ENCODE results near the gene KDM8. TPM values are rescaled to one million over a fixed set of nuclear protein-coding genes. Genes with fewer than 3 reads are reported as not detected.
A peak's percentile ranks its signal among the peaks of the same experiment; 100 is the strongest.
"Not testable (repeated sequence)": the region's sequence is repeated elsewhere in the genome, so short reads cannot be mapped to it uniquely, and the experiment has no call there.

Gene KDM8
- total RNA-seq, 2 donors from 2014 or later = 5.2 to 7.1 TPM

GRCh38 chr16:27256861-27257260 lies 53.5 kb downstream of the KDM8 start:
- Histone ChIP-seq H3K27ac (no peak overlapping the region), H3K4me3 (no peak overlapping the region), H3K4me1 (no peaks in the 10 kb centered on the region), H3K36me3 (no peaks in the 10 kb centered on the region), H3K27me3 (no peaks in the 10 kb centered on the region), H3K9me3 (no peaks in the 10 kb centered on the region), H3K9ac (ENCODE audit: low read depth in 2 of 2, low read length in 2 of 2) (no peak overlapping the region)
- no peak for TF ChIP-seq CTCF (IDR thresholded peaks at IDR 0.05)
- DNase-seq = no peak
- intact Hi-C loops (cut with DNase I) = no loop called here

DNA sequence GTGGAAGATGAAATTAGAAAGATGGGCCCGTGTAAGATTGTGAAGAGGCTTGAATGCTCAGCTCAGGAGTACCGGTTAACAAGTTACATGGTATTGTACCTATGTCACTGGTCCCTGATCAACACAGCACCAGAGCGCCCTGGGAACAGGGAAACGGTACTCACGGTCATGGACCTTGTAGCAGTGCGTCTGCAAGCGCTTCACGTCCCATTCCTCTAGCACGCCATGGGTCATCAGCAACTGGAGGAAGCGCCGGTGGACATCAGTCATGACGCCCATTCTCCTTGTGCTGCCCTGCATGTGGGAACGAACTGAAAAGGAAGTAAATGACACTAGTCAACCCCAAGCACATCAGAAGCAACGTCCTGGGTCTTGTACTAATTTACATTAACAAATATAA lies 53.9 kb downstream of the KDM8 start:
- DNase-seq = no peak
- Histone ChIP-seq H3K9me3 (no peaks in the 10 kb centered on the region), H3K27me3 (no peaks in the 10 kb centered on the region), H3K36me3 (no peaks in the 10 kb centered on the region), H3K4me3 (no peak overlapping the region), H3K9ac (ENCODE audit: low read depth in 2 of 2, low read length in 2 of 2) (no peak overlapping the region), H3K4me1 (no peaks in the 10 kb centered on the region), H3K27ac (peak overlapping the region; percentile 46)
- intact Hi-C loops (cut with DNase I) = no loop called here
- TF ChIP-seq CTCF (IDR thresholded peaks at IDR 0.05) = no peak

DNA sequence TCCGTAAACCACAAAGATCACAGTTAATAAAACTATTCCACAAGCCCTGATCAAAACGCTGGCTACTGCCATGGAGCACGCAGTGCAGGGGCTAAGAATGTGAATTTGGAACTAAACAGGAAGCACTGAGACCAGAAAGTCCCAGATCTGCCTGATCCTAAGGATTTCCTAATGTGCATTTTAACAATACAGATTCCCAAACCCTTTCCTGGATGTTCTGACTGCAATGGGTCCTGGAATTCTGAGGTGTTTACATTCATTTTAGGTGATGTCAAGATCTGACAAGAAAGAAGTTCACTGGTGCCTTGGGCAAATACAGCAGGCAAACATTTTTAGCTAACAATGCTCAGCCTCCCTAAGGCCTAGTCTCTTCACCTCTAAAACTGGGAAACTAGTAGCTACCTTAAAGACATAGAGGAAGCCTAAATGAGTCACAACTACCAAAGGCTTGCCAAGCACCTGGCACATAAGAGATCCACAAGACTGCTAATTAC lies 55.0 kb downstream of the KDM8 start:
- Histone ChIP-seq H3K27ac (peak overlapping the region; percentile 46), H3K4me3 (no peak overlapping the region), H3K4me1 (no peaks in the 10 kb centered on the region), H3K9ac (ENCODE audit: low read depth in 2 of 2, low read length in 2 of 2) (no peak overlapping the region), H3K27me3 (no peaks in the 10 kb centered on the region), H3K36me3 (no peaks in the 10 kb centered on the region), H3K9me3 (no peaks in the 10 kb centered on the region)
- no peak for TF ChIP-seq CTCF (IDR thresholded peaks at IDR 0.05)
- intact Hi-C loops (cut with DNase I) = no loop called here
- no peak for DNase-seq

DNA sequence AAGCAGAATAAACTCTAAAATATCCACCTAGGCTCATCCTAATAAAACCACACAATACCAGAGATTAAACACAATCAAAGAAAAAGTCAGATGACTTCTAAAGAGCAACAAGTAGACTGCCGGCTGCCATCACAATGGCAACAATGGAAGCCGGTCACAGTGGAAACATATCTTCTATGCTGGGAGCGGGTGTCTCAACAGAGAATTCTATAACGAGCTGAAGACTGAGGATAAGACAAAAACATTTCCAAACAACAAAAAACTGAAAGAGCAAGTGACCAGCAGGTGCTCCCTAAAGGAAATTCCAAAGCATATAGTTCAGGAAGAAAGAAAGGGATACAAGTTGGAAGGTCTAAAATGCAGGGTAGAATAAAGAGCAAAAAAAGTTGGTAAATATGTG lies 56.4 kb downstream of the KDM8 start:
- no peak for DNase-seq
- no peak overlapping the region for H3K27ac ChIP-seq
- intact Hi-C loops (cut with DNase I) = loop anchor here (10.0 kb wide), 1 partner anchor 55 kb away; the partner anchor contains the start of gene IL4R
- H3K9me3 ChIP-seq = no peaks in the 10 kb centered on the region
- TF ChIP-seq CTCF (IDR thresholded peaks at IDR 0.05) = no peak
- no peaks in the 10 kb centered on the region for H3K36me3 ChIP-seq
- no peaks in the 10 kb centered on the region for H3K27me3 ChIP-seq
- H3K4me1 ChIP-seq = no peaks in the 10 kb centered on the region
- no peak overlapping the region for H3K9ac ChIP-seq (ENCODE audit: low read depth in 2 of 2, low read length in 2 of 2)
- H3K4me3 ChIP-seq = no peak overlapping the region

- not testable (repeated sequence) for DNase-seq; H3K9me3 ChIP-seq; H3K27me3 ChIP-seq; H3K4me1 ChIP-seq; H3K4me3 ChIP-seq; H3K9ac ChIP-seq (ENCODE audit: low read depth in 2 of 2, low read length in 2 of 2); H3K36me3 ChIP-seq; H3K27ac ChIP-seq
- intact Hi-C loops (cut with DNase I) = loop anchor here (10.0 kb wide), 1 partner anchor 52 kb away; the partner anchor contains the start of gene IL4R
These were observed 59.6 kb downstream of the KDM8 start for GRCh38 chr16:27262904-27263423.

DNA sequence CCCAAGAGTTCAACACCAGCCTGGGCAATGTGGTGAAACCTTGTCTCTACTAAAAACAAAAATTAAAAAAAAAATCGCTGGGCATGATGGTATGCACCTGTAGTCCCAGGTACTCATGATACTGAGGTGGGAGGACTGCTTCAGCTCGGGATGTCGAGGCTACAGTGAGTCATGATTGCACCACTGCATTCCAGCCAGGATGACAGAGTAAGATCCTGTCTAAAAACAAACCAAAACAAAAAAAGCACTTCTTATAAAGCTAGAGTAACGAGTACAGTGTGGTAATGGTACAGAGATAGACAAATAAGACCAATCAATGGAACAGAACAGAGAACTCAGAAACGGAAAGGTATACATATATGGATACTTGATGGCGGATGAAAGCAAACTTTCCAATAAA lies 60.8 kb downstream of the KDM8 start:
- intact Hi-C loops (cut with DNase I) = loop anchor here (10.0 kb wide), 1 partner anchor 51 kb away; the partner anchor contains the start of gene IL4R
- Histone ChIP-seq H3K27me3 (no peaks in the 10 kb centered on the region), H3K27ac (no peak overlapping the region), H3K36me3 (no peaks in the 10 kb centered on the region), H3K9ac (ENCODE audit: low read depth in 2 of 2, low read length in 2 of 2) (no peak overlapping the region), H3K4me3 (no peak overlapping the region), H3K4me1 (no peaks in the 10 kb centered on the region), H3K9me3 (no peaks in the 10 kb centered on the region)
- TF ChIP-seq CTCF (IDR thresholded peaks at IDR 0.05) = no peak
- no peak for DNase-seq

All from colonic mucosa (tissue), 4 donors.